ENCODE data around the gene ATP8A2.
"Not testable (repeated sequence)": the region's sequence is repeated elsewhere in the genome, so short reads cannot be mapped to it uniquely, and the experiment has no call there.

ATP8A2 gene

DNA sequence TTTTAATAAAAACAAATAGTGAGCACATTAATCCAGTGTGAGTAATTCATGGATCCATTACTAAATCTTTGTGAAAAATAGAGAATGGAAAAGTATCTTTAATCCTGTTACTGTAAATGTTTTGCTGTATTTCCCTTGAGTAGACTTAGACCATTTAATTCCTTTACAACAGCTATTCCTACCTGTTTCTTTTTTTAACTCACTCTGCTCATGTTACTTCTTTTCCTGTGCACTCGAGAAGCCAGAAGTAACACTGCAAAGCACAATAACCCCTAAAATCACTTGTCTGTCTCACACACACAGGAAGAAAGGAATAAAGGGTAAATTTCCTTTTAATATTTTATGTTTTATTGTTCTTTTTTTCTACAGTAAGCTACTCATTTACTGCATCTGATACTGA is 435.8 kb downstream of the ATP8A2 start:
- DNase-seq (ENCODE audit: low spot score), result no peak

DNA sequence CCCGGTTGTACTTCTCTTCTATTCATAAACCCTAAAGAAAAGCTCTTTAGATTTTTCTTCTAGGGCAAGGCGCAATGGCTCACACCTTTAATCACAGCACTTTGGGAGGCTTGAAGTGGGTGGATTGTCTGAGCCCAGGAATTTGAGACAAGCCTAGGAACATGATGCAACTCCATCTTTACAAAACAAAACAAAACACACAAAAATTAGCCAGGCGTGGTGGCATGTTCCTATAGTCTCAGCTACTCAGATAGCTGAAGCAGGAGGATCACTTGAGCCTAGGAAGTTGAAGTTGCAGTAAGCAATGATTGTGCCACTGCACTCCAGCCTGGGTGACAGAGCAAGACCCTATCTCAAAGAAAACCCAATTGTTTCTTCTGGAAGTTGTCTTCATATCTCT is 439.7 kb downstream of the ATP8A2 start:
- DNase-seq (ENCODE audit: low spot score), result no peak

DNA sequence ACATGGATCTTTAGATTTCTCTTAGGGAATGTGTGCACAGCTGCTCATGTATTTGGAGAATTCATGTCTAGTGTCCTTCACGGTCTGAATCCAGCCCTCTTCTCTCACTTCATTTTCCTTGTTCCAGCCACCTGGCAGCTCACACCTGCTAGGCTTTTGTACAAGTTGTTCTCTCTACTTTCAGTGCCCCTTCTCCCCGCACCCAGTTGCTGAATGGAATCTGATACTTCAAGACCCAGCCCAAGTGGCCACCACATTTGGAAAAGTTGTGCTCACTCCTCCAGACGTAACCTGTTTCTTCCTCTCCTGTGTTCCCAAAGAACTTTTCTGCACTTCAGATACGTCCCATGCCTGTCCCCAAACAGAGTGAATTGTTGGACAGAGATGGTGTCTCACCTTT is 444.5 kb downstream of the ATP8A2 start:
- no peak for DNase-seq (ENCODE audit: low spot score)

DNA sequence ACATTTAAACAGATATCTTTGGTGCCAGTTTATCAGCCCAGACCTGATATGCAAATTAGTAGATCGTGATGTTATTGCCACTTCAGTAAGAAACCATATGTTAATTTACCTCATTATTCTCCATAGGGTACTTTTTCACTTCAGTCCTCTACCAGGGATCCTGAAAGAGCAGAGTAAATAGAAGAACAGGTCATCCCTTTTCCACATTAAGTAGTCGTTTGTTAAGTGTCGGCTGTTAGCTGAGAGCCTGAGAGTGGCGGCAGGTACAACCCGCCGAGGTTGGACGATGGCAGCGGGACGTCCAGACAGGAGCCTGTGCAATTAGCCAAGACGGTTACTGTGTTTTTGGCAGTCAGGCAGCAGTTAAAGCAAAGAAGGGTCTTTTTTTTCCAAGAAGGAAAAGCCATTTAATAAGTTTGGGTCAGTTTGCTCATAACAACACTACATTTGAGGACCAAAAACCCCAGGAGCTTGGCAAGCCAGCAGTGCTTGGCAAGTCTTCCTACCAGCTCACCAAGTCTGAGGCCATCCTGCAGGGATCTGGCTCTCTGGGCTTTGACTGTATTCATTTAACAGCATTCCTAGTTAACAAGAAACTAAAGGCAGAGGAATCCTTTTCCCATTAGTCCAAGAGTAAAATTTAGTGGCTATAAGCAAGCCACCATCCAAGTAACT is 448.2 kb downstream of the ATP8A2 start:
- no peak for DNase-seq (ENCODE audit: low spot score)

DNA sequence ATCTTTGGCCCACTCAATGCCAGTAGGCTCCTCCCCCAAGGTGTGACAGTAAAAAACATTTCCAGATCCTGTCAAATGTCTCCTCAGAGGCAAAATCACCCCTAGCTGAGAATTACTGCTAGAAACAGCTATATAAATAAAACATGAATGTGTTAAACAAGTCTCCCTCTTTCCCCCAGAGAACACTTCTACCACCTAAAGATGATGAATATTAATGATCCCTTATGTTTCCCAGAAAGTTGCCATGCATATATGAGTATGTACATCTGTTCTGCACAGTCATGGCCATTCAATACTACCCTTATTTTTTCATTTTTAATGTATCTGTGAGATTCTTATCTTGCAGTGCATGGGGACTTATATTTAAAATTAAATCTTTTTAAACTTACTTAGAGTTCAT is 450.0 kb downstream of the ATP8A2 start:
- DNase-seq (ENCODE audit: low spot score), result no peak

DNA sequence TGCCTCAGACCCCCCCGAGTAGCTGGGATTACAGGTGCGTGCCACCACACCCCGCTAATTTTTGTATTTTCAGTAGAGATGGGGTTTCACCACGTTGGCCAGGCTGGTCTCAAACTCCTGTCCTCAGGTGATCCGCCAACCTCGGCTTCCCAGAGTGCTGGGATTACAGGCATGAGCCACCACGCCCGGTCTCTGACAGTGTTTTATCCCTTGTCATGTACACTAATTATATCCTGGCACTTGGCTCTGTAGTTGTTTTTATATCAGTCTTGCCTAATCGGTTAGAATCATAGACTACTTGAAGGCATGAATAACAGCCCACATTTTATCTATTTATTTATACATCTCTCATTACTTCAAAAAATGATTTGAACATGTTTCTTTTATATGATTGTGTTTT is 455.4 kb downstream of the ATP8A2 start:
- not testable (repeated sequence) for DNase-seq (ENCODE audit: low spot score)

DNA sequence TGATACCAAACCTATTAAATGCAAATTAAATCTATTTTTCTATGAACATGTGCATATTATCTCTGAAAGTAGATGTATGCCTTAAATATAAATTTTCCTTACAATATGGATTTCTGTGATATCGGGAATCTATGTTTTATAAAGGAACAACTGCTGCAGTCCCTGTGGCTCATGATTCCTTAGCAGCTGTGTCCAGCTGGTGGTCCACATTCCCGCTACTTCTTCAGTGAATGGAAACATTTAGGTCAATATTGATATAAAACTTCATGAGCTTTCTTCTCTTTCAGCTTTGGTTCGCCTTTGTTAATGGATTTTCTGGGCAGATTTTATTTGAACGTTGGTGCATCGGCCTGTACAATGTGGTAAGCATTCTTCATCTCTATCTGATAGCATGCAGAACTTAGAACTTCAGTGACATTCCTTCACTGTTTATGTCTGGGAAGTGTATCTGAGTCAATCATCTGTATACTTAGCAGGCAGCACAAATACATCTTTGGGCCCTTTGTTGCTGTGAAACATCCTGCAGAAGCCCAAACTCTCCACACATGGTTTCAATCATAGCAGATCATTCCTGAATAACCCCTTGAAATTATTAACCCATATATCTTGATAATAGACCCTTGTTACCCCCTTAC is 456.2 kb downstream of the ATP8A2 start:
- no peak for DNase-seq (ENCODE audit: low spot score)

DNA sequence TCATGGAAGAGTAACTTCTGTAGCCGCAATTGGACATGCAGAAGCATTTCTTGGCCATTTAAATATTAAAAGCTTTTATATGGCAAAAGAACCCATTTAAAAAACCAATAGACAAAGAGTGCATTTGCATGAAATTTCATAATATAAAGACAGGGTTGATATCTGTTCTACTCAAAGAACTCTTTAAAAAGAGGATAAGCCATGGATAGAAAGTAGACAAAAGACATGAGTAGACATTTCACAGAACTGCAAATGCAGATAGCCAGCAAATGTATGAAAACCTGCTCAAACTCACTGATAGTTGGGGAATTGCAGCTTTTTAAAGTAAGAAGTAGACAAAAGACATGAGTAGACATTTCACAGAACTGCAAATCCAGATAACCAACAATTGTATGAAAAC is 462.0 kb downstream of the ATP8A2 start:
- no peak for DNase-seq (ENCODE audit: low spot score)

DNA sequence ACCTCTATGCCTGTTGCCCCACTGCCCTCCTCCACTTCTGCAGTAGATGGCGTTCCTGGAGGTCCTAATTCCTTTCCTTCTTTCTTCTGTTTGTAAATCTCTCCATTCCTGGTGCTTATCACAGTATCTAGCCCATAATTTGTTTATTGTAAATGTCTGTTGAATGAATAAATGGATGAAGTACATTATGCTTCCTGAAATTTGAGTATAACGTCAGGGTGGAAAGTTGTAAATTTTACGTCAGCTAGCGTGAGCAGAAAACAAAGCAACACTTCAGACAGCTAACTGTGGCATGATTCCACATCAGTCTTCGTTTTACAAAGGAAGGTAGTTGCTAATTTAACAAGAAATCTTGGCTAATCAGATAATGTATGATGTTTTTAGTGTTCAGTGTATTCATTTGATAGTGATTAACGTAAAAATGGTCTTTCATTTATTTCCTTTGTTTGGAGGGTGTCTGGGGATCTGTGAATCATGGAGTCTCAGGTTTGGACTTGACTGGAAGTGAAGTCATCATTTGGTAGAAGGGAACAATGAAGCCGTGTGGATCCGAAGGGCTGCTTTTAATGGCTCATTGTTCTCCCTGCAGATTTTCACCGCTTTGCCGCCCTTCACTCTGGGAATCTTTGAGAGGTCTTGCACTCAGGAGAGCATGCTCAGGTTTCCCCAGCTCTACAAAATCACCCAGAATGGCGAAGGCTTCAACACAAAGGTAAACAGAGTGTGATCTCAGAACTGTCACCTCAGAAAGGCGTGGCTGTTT is 465.0 kb downstream of the ATP8A2 start:
- DNase-seq (ENCODE audit: low spot score), result no peak

DNA sequence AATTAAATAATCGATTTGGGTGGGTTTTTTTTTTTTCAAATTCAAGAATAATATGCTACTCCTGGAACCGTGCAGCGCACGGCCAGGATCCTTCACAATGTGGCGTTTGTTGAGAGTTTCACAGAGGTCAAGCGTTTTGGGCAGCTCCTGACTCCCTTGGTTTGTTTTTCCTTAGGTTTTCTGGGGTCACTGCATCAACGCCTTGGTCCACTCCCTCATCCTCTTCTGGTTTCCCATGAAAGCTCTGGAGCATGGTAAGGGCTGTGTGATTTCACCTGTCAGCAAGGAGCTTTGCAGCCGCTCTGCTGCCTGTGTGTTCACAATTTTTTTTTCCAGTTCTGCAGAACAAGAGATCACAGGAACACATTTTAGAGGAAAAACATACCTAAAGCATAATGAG is 467.6 kb downstream of the ATP8A2 start:
- no peak for DNase-seq (ENCODE audit: low spot score)

DNA sequence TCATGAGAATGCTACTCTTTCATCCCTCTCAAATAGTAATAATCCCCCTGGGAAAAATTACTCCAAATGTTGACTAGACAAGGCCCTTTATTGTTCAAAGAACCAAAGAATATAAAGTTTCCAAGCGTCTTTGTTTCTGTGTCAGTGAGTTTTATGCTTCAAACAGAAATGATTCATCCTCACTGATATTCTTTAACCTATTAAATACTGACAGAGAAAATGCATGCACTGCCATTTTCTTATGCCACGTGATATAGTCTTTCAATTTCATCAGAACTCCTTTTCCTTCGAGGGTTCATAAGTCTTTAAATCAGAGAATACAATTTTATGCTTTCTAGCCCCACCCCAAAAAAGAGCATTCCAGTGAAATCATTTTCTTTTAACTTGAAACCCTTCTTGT is 468.5 kb downstream of the ATP8A2 start:
- DNase-seq (ENCODE audit: low spot score), result no peak

DNA sequence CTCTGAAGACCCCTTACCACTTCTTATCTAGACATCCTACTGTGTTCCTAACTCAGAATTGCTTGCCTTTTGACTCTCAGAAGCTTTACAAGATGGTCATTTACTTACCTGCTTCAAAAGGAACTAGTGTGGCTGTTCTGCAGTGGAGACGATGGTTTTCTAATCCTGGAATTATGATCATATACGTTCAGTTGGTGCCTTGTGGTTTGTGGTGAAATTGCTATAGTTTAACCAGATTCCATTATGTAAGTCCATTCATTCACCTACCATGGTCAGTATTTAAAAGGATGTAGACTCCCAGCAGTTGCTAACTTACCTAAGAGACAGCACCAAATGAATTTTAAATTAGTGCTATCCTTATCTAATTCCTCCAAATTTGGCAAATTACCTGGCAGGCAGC is 469.2 kb downstream of the ATP8A2 start:
- no peak for DNase-seq (ENCODE audit: low spot score)

DNA sequence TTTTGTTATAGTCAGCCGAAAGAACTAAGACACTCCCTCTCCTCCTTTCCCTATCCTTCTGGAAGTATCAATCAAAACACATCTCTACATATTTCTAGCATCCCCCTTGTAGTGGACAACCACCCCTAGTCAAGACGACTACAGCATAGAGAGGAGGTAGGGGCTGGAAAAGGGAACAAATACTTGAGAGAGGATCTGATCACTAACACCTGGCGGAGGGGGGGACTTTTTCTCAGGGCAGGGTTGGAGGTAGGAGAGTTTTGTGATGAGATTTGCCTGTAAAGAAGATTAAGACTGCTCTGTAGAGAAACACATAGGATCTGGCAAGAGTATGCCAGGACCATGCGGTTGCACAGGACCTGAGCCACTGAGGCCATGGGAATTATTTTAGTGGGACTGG is 471.9 kb downstream of the ATP8A2 start:
- no peak for DNase-seq (ENCODE audit: low spot score)

DNA sequence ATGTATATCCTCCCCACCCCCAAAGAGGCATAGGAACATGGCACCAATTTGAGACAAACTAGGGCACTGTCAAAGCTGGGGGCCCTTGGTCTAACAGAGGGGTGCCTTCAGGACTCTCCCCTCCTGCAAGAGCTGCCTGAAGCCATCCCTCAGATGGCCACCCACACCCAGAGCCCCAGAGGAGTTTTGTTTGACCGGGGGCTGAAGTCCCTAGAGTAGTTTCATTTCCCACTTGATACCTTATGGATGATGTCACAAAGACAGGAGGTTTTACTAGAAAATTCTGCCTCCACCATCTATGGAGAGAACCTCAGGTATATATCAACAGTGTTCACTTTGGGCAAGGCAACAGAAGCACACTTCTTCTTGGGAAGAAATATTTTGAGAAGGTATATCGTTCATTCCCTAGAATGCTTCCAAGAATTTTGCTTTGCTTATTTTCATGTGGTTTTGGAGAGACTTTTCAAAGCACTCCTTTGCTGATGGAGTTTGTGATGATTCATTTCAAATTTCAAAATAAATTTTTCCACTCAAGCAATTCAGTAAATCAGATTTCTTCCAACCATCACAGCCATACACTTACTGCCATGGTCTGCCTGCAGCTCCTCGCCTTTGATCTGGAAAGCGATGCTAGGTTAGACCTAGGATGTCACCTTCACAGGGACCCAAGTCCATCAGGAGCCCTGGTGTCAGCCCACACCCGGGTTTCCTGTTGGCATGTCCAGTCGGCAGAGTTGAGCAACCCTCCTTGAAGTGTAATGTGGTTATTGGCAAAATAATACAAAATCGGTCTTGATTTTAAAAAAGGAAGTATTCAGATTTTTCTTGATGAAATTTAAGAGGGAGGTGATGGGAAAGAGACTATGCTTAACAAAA is 473.0 kb downstream of the ATP8A2 start:
- no peak for DNase-seq (ENCODE audit: low spot score)

DNA sequence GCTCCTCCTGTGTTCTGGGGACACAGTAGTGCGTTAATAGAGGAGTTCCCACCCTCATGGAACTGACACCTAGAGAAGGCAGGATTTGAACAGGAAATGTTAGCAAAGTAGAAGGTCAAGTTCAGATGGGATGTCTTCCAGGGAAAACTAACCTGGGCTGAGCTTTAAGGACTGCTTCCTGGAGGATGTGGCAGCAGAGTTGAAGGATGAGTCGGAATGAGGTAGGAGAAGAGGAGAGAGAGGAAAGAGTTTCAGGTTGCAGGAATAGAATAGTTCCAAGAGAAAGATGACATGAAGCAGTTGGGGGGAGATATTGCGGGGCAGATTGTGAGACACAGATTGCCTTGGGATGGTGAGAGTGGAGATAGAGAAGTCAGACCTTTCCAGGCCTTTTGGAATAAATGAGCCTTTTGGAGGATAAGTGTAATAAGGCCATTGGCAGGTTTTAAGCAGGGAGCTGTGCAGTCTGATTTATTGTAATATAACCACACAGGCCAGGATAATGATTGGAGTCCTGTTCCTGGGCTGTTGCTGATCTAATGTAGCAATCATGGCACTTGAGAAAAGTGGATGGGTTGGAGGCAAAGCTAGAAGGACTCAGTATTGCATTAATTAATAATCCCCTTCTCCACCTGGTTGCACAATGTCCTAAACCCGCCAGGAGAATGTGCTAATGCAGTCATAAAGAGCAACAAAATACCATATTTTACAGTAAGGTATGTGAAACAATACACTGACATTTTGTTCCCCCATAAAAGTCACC is 474.6 kb downstream of the ATP8A2 start:
- no peak for DNase-seq (ENCODE audit: low spot score)

DNA sequence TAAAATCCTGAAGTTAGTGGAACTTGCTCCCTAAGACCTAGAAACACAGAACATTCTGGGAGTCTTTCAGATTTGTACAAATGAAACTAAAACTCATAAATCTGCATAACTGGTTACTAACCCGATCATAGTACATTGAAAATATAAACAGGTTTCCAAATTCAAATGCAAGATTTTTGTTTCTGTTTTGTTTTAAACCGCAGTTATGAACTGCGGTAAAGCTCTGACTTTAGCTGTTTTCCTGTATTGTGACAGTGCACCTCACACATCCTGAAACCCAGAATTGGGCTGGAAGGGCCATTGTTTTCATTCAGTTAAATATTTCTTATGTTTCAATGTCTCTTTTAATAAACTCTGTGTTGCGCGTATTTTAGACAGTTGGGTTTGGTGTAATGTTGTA is 475.4 kb downstream of the ATP8A2 start:
- DNase-seq (ENCODE audit: low spot score), result no peak

DNA sequence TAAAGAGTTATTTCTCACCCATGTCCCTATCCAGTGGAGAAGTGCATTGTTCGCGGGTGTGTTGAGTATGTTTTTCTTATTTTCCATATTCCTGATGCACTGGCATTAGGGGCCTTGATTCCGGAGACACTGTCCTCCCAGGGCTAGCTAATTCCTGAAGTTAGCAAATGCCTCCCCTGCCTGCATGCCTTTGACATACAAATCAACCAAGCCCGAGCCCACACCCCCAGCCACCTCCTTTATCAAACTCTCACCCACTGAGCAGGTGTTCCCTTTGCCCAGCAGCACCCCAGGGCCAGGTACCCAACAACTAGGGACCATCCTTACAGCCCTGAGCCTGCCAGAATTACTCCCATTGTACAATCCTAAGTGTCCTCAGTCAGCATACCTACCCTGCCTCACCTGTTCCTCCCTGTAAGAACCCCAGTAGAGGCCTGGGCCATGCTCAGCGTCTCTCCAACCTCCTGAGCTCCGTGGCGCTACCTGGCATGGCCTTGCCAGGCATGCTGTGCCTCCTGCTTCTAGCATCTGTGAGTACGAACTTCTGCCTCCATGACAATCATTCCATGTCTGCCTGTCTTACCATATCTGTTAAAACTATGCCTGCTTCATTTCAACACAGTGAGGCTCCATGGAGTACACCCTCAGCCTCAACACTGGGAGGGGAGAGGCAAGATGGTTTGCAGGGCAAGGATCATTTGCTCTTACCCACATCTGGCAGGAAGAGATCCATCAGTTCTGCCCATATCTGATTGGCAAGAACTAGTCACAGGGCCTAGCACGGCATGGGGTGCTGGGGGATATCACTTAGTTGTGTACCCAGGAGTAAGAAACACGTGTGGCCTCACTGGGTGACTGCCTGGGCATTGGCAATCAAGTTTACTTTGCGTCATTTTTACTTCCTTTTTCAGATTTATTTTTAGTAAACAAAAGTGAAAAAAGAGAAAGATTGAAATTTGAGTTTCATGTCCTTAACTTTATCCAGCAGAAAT is 476.2 kb downstream of the ATP8A2 start:
- DNase-seq (ENCODE audit: low spot score), result no peak

DNA sequence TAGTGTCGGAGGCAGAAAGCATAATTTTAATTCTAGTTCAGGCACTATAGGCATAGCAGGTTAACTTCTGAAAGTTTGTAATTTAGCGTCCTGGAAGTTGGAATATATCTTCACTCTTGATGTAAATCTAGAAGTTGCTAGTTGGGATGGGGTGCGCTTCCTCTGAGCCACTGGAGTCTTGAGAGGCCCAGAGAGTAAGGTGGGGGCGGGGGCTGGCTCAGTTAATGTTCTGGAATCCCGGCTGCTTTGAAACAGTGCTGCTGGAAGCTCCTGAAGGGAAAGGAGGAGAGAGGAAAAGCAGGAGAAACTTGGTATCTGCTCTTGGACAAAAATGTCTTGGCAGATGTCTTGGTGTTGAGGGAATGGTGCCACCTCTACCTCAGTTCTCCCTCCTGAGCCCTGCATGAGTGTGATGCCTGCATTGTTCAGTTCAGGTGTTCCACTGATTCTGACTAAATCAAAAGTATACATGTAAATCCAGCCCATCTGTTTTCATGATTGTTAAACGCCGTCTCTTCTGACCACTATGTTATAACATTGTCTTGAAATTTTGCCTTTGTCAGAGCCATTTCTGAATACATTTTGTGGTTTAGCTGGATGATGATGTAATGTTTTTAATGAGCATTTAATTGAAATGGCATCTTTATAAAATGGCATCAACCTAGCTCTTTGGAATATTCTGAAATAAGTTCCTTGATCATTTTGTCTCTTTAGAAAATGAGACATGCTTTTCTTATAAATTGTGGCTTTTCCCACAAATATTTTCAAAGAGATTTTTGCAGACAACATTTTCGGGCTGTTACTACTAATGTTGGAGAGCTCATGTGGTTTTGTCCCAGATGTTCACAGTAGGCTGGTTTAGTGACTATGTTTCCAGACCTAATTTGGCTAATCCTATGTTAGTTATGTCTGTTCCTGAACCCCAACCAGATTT is 477.3 kb downstream of the ATP8A2 start:
- DNase-seq (ENCODE audit: low spot score), result no peak

DNA sequence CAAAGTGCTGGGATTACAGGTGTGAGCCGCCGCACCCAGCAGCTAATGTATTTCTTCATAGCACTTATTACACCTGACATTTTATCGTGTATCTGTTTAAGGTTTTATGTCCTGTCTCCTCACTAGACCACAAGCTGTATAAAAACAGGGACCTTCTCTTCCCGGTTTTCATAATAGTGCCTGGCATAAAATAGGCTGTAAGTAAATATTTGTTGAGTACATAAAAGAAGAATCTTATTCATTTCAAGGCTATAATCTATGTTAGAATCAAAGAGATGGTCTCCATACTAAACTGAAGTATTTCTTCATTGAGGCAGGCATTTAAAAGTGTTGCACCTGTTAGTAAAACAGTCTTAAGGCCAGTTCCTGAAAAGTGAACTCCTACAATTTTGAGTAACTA is 486.1 kb downstream of the ATP8A2 start:
- DNase-seq (ENCODE audit: low spot score), result no peak

All from SW480 (cell line).